HepG2 (cell line): ENCODE data around the gene MAGIX. TPM values are rescaled to one million over a fixed set of nuclear protein-coding genes. Genes with fewer than 3 reads are reported as not detected.

Source experiments
- ATAC-seq: fragments of 200-7000 bp; cut with Tn5 transposase; 3 replicates; pipeline ENCODE4 v1.9.1; 2020; ENCODE audit warnings: mild to moderate bottlenecking, moderate library complexity
- BruUV-seq: library from RNA; stranded (reverse); fragments of 400-500 nt; replicated peaks from 2 replicates; lab custom pipeline; 2021; lab: Mats Ljungman, UMichigan
- CTCF ChIA-PET: fragments of 300-600 bp; formaldehyde crosslinking; extraction: SDS; loops from one replicate; lab custom pipeline; 2021; ENCODE audit warnings: low total read pairs, inconsistent platforms, low intra/inter-chr PET ratio; lab: Yijun Ruan, JAX
- POLR2A ChIA-PET: fragments of 350-600 bp; sonication (Branson Sonifier 250); formaldehyde crosslinking; loops from one replicate; lab custom pipeline; 2020; ENCODE audit warnings: antibody characterized with exemption, inconsistent platforms; lab: Yijun Ruan, JAX
- DNase-seq: peaks from one replicate; pipeline ENCODE4 v3.0.0-alpha.2; 2015; ENCODE audit warnings: low spot score
- FAIRE-seq: peaks from 3 replicates; lab custom pipeline; 2011; peaks lifted over from hg19 to GRCh38; lab: Jason Lieb, UNC
- H2AFZ ChIP-seq: one replicate; pipeline ENCODE4 v1.6.1; 2011; ENCODE audit warnings: low read length, inconsistent platforms
- H3K27ac ChIP-seq: fragments of 300-600 bp; 3 replicates; pipeline ENCODE4 v1.8.0; 2011; ENCODE audit warnings: mixed run types, mild to moderate bottlenecking, mixed read lengths, low read length, inconsistent platforms; ENCODE audit not compliant: insufficient read depth; ENCODE audit errors: extremely low read length
- H3K27me3 ChIP-seq, 2 experiments: fragments of 200-600 bp in 1 of 2; 2 replicates in 1 of 2; 3 replicates in 1 of 2; pipeline versions ENCODE4 v1.6.0 to v1.8.0; 2011; ENCODE audit warnings: low read length in 2 of 2, mild to moderate bottlenecking in 2 of 2, moderate library complexity in 2 of 2, inconsistent platforms in 1 of 2; ENCODE audit not compliant: insufficient read depth in 2 of 2, control insufficient read depth in 1 of 2
- H3K36me3 ChIP-seq, 2 experiments: fragments of 200-600 bp in 1 of 2; replicated peaks in 1 of 2; 2 replicates in 1 of 2; 3 replicates in 1 of 2; pipeline versions ENCODE4 v1.5.1 to v1.8.0; 2011; ENCODE audit warnings: low read length in 2 of 2, inconsistent platforms in 1 of 2; ENCODE audit not compliant: insufficient read depth in 2 of 2, control insufficient read depth in 1 of 2
- H3K4me1 ChIP-seq: 2 replicates; pipeline ENCODE4 v1.5.1; 2012; ENCODE audit warnings: low read length, inconsistent platforms; ENCODE audit not compliant: insufficient read depth
- H3K4me2 ChIP-seq: 2 replicates; pipeline ENCODE4 v1.6.0; 2011; ENCODE audit warnings: low read depth, low read length, inconsistent platforms
- H3K4me3 ChIP-seq, 3 experiments: fragments of 200-600 bp in 1 of 3; sonication (generic), shearing (Covaris generic) in 1 of 3; replicated peaks in 1 of 3; 2 replicates each; pipeline ENCODE4 v1.5.1; 2011 to 2016; ENCODE audit warnings: low read length in 3 of 3, inconsistent platforms in 2 of 3, low read depth in 2 of 3, mild to moderate bottlenecking in 2 of 3, control low read depth in 1 of 3, mixed read lengths in 1 of 3; ENCODE audit not compliant: insufficient read depth in 1 of 3
- H3K79me2 ChIP-seq: one replicate; pipeline ENCODE4 v1.6.1; 2011; ENCODE audit warnings: low read length, inconsistent platforms; ENCODE audit not compliant: insufficient read depth
- H3K9ac ChIP-seq: 2 replicates; pipeline ENCODE4 v1.6.0; 2011; ENCODE audit warnings: mild to moderate bottlenecking, low read depth, low read length, inconsistent platforms; ENCODE audit not compliant: insufficient read depth
- H3K9me3 ChIP-seq: 2 replicates; pipeline ENCODE4 v1.5.1; 2012; ENCODE audit warnings: mild to moderate bottlenecking, low read length
- H4K20me1 ChIP-seq: 2 replicates; pipeline ENCODE4 v1.6.0; 2011; ENCODE audit warnings: inconsistent platforms, mild to moderate bottlenecking, low read length, moderate library complexity; ENCODE audit not compliant: insufficient read depth
- ARHGAP35 ChIP-seq: sonication (generic); formaldehyde crosslinking; IDR thresholded peaks from 2 replicates; pipeline ENCODE4 v1.9.0; 2022; ENCODE audit warnings: mild to moderate bottlenecking, inconsistent platforms, moderate library complexity, missing genetic modification reagents, borderline replicate concordance
- ELF1 ChIP-seq: sonication (generic); formaldehyde crosslinking; IDR thresholded peaks from 2 replicates; pipeline ENCODE4 v1.4.0; 2020; ENCODE audit warnings: missing genetic modification reagents
- GATA4 ChIP-seq: sonication (generic); IDR thresholded peaks from 2 replicates; pipeline ENCODE4 v1.6.1; 2016; ENCODE audit warnings: antibody characterized with exemption, low read depth, borderline replicate concordance
- HMG20A ChIP-seq: IDR thresholded peaks from 2 replicates; pipeline ENCODE4 v1.6.1; 2016; ENCODE audit warnings: borderline replicate concordance
- HNRNPK ChIP-seq: fragments of 200-400 bp; formaldehyde crosslinking; IDR thresholded peaks from 2 replicates; pipeline ENCODE4 v1.6.1; 2018; ENCODE audit warnings: low read length, low read depth, moderate library complexity, mild to moderate bottlenecking; ENCODE audit not compliant: poor library complexity, severe bottlenecking
- KLF16 ChIP-seq, 2 experiments: sonication (generic) in 1 of 2; formaldehyde crosslinking in 1 of 2; IDR thresholded peaks; 2 replicates each; pipeline versions ENCODE4 v1.6.1 to v1.8.0; 2016 to 2023; ENCODE audit warnings: missing genetic modification reagents in 2 of 2, missing compliant biosample characterization in 1 of 2
- MAZ ChIP-seq, 2 experiments: sonication (generic) in 1 of 2; formaldehyde crosslinking in 1 of 2; IDR thresholded peaks; 2 replicates each; pipeline versions ENCODE4 v1.5.0 to v1.6.1; 2012 to 2020; ENCODE audit warnings: low read depth in 2 of 2, mild to moderate bottlenecking in 2 of 2, borderline replicate concordance in 1 of 2, improper control_type of control experiment in 1 of 2, low read length in 1 of 2, missing genetic modification reagents in 1 of 2, moderate library complexity in 1 of 2
- MEF2D ChIP-seq: sonication (generic); formaldehyde crosslinking; IDR thresholded peaks from 2 replicates; pipeline ENCODE4 v1.5.1; 2020; ENCODE audit warnings: mild to moderate bottlenecking, missing genetic modification reagents
- NFRKB ChIP-seq: fragments of 450-650 bp; IDR thresholded peaks from 2 replicates; pipeline ENCODE4 v1.6.1; 2017
- REL ChIP-seq: sonication (generic); formaldehyde crosslinking; conservative IDR thresholded peaks from 2 replicates; pipeline ENCODE4 v1.8.0; 2022; ENCODE audit warnings: mild to moderate bottlenecking, missing genetic modification reagents, moderate library complexity
- REXO4 ChIP-seq: sonication (generic); formaldehyde crosslinking; IDR thresholded peaks from 2 replicates; pipeline ENCODE4 v1.8.0; 2022; ENCODE audit warnings: missing genetic modification reagents, mild to moderate bottlenecking, borderline replicate concordance
- RFX1 ChIP-seq: fragments of 450-650 bp; IDR thresholded peaks from 2 replicates; pipeline ENCODE4 v1.6.1; 2017
- ZC3H13 ChIP-seq: sonication (generic); formaldehyde crosslinking; IDR thresholded peaks from 2 replicates; pipeline ENCODE4 v1.8.1; 2023; ENCODE audit warnings: mild to moderate bottlenecking, missing genetic modification reagents, moderate library complexity
- ZNF230 ChIP-seq: sonication (generic); formaldehyde crosslinking; IDR thresholded peaks from 2 replicates; pipeline ENCODE4 v1.4.0; 2020; ENCODE audit warnings: mild to moderate bottlenecking, missing genetic modification reagents
- ZNF34 ChIP-seq: sonication (generic); formaldehyde crosslinking; IDR thresholded peaks from 2 replicates; pipeline ENCODE4 v1.4.0; 2020; ENCODE audit warnings: mild to moderate bottlenecking, missing genetic modification reagents, borderline replicate concordance
- WGBS: methylation state at CpG from one replicate; pipeline ENCODE4 v1.1.6; 2017; ENCODE audit warnings: low lambda C conversion rate; 5-methylcytosine and 5-hydroxymethylcytosine counted together
- in situ Hi-C: cut with HindIII; loops from 2 replicates; pipeline ENCODE4 v1.10.0; 2017; ENCODE audit warnings: low pct_unique_long_range_greater_than_20kb; ENCODE audit not compliant: extremely low pct_ligation_motif_present
- intact Hi-C: fragments of 100-400 bp; cut with micrococcal nuclease; formaldehyde crosslinking; loops from one replicate; pipeline ENCODE4 v1.10.0; 2022; ENCODE audit not compliant: unreplicated experiment
- polyA plus RNA-seq, 8 experiments: library from polyadenylated mRNA; depleted of rRNA in 3 of 8; stranded (reverse) in 7 of 8; unstranded in 1 of 8; fragments of >200 nt; fragmentation: Illumina TruSeq in 4 of 8; extraction: Trizol in 4 of 8; gene quantifications; 2 replicates each; pipeline versions ENCODE4 v1.2.1 to v1.2.3, GENCODE V29; 2011 to 2016; ENCODE audit warnings: low read depth in 4 of 8, missing spikeins in 1 of 8, mixed read lengths in 1 of 8; ENCODE audit not compliant: insufficient read depth in 1 of 8
- total RNA-seq, 5 experiments: library from RNA; depleted of rRNA; stranded (reverse); fragments of >200 nt; fragmentation: Illumina TruSeq; extraction: Trizol; gene quantifications; 2 replicates each; pipeline ENCODE4 v1.2.3, GENCODE V29; 2016; ENCODE audit warnings: low read depth in 1 of 5
- TF ChIP-seq, protein P1 (sequence below): IDR thresholded peaks from 2 replicates; pipeline ENCODE4 v1.6.1; 2016; ENCODE audit warnings: low read depth, control low read depth
- TF ChIP-seq, protein P2 (sequence below): sonication (generic); formaldehyde crosslinking; IDR thresholded peaks from 2 replicates; pipeline ENCODE4 v1.8.1; 2023; ENCODE audit warnings: mild to moderate bottlenecking, missing genetic modification reagents, borderline replicate concordance
- TF ChIP-seq, protein P3 (sequence below): sonication (generic); formaldehyde crosslinking; IDR thresholded peaks from 2 replicates; pipeline ENCODE4 v1.4.0; 2020; ENCODE audit warnings: missing genetic modification reagents

The MAGIX gene
- total and polyA plus RNA-seq, 2 of the 13 experiments (the other 11 are each of a cell fraction or from before 2014, with no cell fraction given), result 0.63 to 1.2 TPM

DNA sequence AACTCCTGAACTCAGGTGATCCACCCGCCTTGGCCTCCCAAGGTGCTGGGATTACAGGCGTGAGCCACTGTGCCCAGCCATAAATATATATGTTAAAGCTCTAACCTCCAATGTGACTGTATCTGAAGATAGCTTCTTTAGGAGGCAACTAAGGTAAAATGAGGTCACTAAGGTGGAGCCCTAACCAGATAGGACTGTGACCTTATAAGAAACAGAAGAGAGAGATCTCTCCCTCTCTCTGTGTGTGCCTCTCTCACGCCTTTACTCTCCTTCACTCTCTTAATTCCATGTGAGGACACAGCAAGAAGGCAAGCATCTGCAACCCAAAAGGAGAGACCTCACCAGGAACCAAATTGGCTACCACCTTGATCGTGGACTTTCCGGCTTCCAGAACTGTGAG is 926 bp upstream of the MAGIX start (continued):
- TF ChIP-seq, protein P1, sequence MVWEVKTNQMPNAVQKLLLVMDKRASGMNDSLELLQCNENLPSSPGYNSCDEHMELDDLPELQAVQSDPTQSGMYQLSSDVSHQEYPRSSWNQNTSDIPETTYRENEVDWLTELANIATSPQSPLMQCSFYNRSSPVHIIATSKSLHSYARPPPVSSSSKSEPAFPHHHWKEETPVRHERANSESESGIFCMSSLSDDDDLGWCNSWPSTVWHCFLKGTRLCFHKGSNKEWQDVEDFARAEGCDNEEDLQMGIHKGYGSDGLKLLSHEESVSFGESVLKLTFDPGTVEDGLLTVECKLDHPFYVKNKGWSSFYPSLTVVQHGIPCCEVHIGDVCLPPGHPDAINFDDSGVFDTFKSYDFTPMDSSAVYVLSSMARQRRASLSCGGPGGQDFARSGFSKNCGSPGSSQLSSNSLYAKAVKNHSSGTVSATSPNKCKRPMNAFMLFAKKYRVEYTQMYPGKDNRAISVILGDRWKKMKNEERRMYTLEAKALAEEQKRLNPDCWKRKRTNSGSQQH (CRISPR knock-in tag), result no peak
- TF ChIP-seq HMG20A (CRISPR knock-in tag), result no peak
- no peak for TF ChIP-seq GATA4

DNA sequence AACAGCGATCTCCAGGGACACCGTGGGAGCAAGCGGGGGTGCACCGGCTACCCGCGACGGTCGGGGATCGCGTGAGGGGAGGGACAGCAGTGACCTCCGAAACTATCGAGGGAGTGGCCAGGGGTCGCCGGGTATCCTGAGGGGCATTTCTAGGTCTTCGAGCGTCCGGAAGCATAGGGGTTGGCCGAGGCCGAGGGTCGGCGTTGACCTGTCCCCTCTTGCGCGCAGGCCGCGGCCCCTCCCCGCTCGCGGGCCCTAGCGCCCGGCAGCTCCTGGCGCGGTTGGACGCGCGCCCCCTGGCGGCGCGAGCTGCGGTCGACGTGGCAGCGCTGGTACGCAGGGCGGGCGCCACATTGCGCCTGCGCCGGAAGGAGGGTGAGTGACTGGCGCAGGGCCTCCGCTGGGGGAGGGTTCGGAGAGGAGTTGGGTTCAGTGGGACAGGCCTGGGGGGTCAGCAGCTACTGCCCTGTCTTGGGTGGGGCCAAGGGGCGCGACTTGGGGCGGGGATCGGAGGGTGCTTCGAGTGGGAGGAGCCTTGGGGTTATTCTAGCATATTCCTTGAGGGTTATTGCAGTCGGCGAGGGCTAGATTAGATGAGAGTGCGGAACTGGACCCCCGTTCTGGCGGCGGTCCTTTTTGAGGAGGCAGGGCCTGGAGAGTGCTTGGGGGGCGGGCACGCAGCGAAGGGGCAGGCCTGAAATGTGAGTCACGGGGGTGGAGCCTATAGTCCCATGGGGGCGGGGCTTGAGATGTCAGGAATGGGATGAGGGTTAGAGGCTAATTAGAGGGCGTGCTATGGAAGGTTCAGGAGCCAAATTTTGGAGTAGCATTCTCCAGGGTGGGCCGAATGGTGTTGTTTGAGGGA is 1.2 kb downstream of the MAGIX start:
- H3K4me3 ChIP-seq, result peak overlapping the region; percentile 30 to 65 (median 53); a peak in 4 of 6 replicates
- DNase-seq, result peak; percentile 53
- peak; percentile 84 for ATAC-seq
- no peaks in the 10 kb centered on the region for H3K79me2 ChIP-seq
- H3K27me3 ChIP-seq, result no peaks in the 10 kb centered on the region
- H3K36me3 ChIP-seq, result no peaks in the 10 kb centered on the region
- ChIA-PET CTCF (interaction anchor here (1.9 kb wide), 1 partner anchor 40 kb away, joined by 6 read pairs; the partner anchor contains the start of gene GPKOW), POLR2A (interaction anchor here (1.0 kb wide), 2 partner anchors 27 to 63 kb away, joined by 3 to 5 read pairs; no protein-coding TSS in a partner anchor)
- peak overlapping the region; percentile 57 for H3K4me2 ChIP-seq
- peak overlapping the region; percentile 71 for H3K27ac ChIP-seq
- WGBS, result 18% methylated on average over 12 of the region's 69 CpGs
- H2AFZ ChIP-seq, result no peak overlapping the region
- no TSS peak for BruUV-seq
- in situ Hi-C loops, result loop anchor here (5.0 kb wide), 1 partner anchor 41 kb away; the partner anchor contains the start of gene GPKOW
- FAIRE-seq, result no peak
- H4K20me1 ChIP-seq, result no peaks in the 10 kb centered on the region
- intact Hi-C loops, result loop anchor here (5.0 kb wide), 1 partner anchor 41 kb away; the partner anchor contains the start of gene GPKOW
- peaks cover 33% of the 10 kb centered on the region; the same call in 1 of the 2 replicates for H3K4me1 ChIP-seq
- no peaks in the 10 kb centered on the region for H3K9me3 ChIP-seq
- H3K9ac ChIP-seq, result peak overlapping the region; percentile 67
- TF ChIP-seq ZNF230 (no peak), RFX1 (no peak), ZNF34 (CRISPR knock-in tag) (no peak), MAZ (IDR thresholded peaks at IDR 0.05; ENCODE audit: borderline replicate concordance, low read depth, low read length) (no peak), MAZ (CRISPR knock-in tag; IDR thresholded peaks at IDR 0.05; ENCODE audit: low read depth) (peak; percentile 80), REXO4 (CRISPR knock-in tag) (no peak), REL (CRISPR knock-in tag) (no peak), ELF1 (CRISPR knock-in tag) (no peak), KLF16 (CRISPR knock-in tag; IDR thresholded peaks at IDR 0.05) (no peak), ARHGAP35 (no peak), ZC3H13 (CRISPR knock-in tag) (no peak), HNRNPK (peak; percentile 41), NFRKB (no peak), MEF2D (CRISPR knock-in tag) (no peak)
- TF ChIP-seq, protein P2, sequence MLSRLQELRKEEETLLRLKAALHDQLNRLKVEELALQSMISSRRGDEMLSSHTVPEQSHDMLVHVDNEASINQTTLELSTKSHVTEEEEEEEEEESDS (CRISPR knock-in tag), result no peak
- TF ChIP-seq, protein P3, sequence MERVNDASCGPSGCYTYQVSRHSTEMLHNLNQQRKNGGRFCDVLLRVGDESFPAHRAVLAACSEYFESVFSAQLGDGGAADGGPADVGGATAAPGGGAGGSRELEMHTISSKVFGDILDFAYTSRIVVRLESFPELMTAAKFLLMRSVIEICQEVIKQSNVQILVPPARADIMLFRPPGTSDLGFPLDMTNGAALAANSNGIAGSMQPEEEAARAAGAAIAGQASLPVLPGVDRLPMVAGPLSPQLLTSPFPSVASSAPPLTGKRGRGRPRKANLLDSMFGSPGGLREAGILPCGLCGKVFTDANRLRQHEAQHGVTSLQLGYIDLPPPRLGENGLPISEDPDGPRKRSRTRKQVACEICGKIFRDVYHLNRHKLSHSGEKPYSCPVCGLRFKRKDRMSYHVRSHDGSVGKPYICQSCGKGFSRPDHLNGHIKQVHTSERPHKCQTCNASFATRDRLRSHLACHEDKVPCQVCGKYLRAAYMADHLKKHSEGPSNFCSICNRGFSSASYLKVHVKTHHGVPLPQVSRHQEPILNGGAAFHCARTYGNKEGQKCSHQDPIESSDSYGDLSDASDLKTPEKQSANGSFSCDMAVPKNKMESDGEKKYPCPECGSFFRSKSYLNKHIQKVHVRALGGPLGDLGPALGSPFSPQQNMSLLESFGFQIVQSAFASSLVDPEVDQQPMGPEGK, result peak; percentile 79
